Mesenchymal stem cell (in vitro differentiated cells and primary cell): ENCODE data around the gene CHCHD2.
"Not testable (repeated sequence)": the region's sequence is repeated elsewhere in the genome, so short reads cannot be mapped to it uniquely, and the experiment has no call there.

Experiments
- DNase-seq: peaks from one replicate; pipeline ENCODE4 v3.0.0-alpha.2; 2013
- H2AFZ ChIP-seq: one replicate; pipeline ENCODE4 v1.6.1; 2013; ENCODE audit warnings: low read depth, mild to moderate bottlenecking, control low read depth, inconsistent platforms, low read length, moderate library complexity
- H2AK5ac ChIP-seq: 2 replicates; pipeline ENCODE4 v1.6.1; 2013; ENCODE audit warnings: low read length, moderate library complexity, mild to moderate bottlenecking, inconsistent platforms; ENCODE audit not compliant: severe bottlenecking
- H2BK120ac ChIP-seq: one replicate; pipeline ENCODE4 v1.6.1; 2013; ENCODE audit warnings: low read depth, mild to moderate bottlenecking, inconsistent platforms, low read length, moderate library complexity
- H2BK12ac ChIP-seq, 2 experiments: one replicate each; pipeline ENCODE4 v1.6.1; 2013; ENCODE audit warnings: inconsistent platforms in 2 of 2, low read length in 2 of 2, mild to moderate bottlenecking in 2 of 2, moderate library complexity in 2 of 2, control low read depth in 1 of 2
- H2BK15ac ChIP-seq: one replicate; pipeline ENCODE4 v1.6.1; 2013; ENCODE audit warnings: mild to moderate bottlenecking, low read depth, inconsistent platforms; ENCODE audit not compliant: poor library complexity, severe bottlenecking
- H2BK5ac ChIP-seq: 2 replicates; pipeline ENCODE4 v1.6.1; 2013; ENCODE audit warnings: low read depth, mild to moderate bottlenecking, low read length, control low read depth, inconsistent platforms; ENCODE audit not compliant: poor library complexity, severe bottlenecking
- H3K14ac ChIP-seq, 2 experiments: one replicate each; pipeline ENCODE4 v1.6.1; 2013; ENCODE audit warnings: inconsistent platforms in 2 of 2, low read length in 2 of 2, control low read depth in 1 of 2, mild to moderate bottlenecking in 1 of 2, moderate library complexity in 1 of 2
- H3K18ac ChIP-seq, 2 experiments: one replicate each; pipeline ENCODE4 v1.6.1; 2013; ENCODE audit warnings: inconsistent platforms in 2 of 2, low read length in 2 of 2, control low read depth in 1 of 2, low read depth in 1 of 2, mild to moderate bottlenecking in 1 of 2
- H3K23ac ChIP-seq, 2 experiments: one replicate each; pipeline ENCODE4 v1.6.1; 2013; ENCODE audit warnings: inconsistent platforms in 2 of 2, low read length in 2 of 2, mild to moderate bottlenecking in 2 of 2, moderate library complexity in 2 of 2, control low read depth in 1 of 2
- H3K27ac ChIP-seq: 2 replicates; pipeline ENCODE4 v1.5.1; 2013; ENCODE audit warnings: mild to moderate bottlenecking, moderate library complexity, low read length, control low read depth, inconsistent platforms; ENCODE audit not compliant: poor library complexity, severe bottlenecking
- H3K27me3 ChIP-seq, 2 experiments: 2 replicates each; pipeline versions ENCODE4 v1.6.1 to v1.7.0; 2013; ENCODE audit warnings: low read length in 2 of 2, mild to moderate bottlenecking in 2 of 2, moderate library complexity in 2 of 2, control low read depth in 1 of 2, inconsistent platforms in 1 of 2; ENCODE audit not compliant: control insufficient read depth in 1 of 2, insufficient read depth in 1 of 2
- H3K36me3 ChIP-seq, 2 experiments: 2 replicates each; pipeline versions ENCODE4 v1.6.1 to v1.7.0; 2013; ENCODE audit warnings: low read length in 2 of 2, control low read depth in 1 of 2, inconsistent platforms in 1 of 2, low read depth in 1 of 2, mild to moderate bottlenecking in 1 of 2; ENCODE audit not compliant: insufficient read depth in 2 of 2, control insufficient read depth in 1 of 2
- H3K4ac ChIP-seq, 2 experiments: one replicate each; pipeline ENCODE4 v1.6.1; 2013; ENCODE audit warnings: inconsistent platforms in 2 of 2, low read length in 2 of 2, mild to moderate bottlenecking in 2 of 2, moderate library complexity in 2 of 2, control low read depth in 1 of 2, low read depth in 1 of 2
- H3K4me1 ChIP-seq: 2 replicates; pipeline ENCODE4 v1.6.1; 2013; ENCODE audit warnings: low read depth, low read length, control low read depth; ENCODE audit not compliant: control insufficient read depth, insufficient read depth
- H3K4me2 ChIP-seq: 2 replicates; pipeline ENCODE4 v1.6.1; 2013; ENCODE audit warnings: low read length, mild to moderate bottlenecking, inconsistent platforms; ENCODE audit not compliant: poor library complexity, severe bottlenecking
- H3K4me3 ChIP-seq, 2 experiments: 2 replicates each; pipeline versions ENCODE4 v1.5.1 to v1.7.0; 2013; ENCODE audit warnings: low read length in 2 of 2, mild to moderate bottlenecking in 2 of 2, control low read depth in 1 of 2, low read depth in 1 of 2; ENCODE audit not compliant: insufficient read depth in 1 of 2
- H3K79me1 ChIP-seq: replicated peaks from 2 replicates; pipeline ENCODE4 v1.6.1; 2013; ENCODE audit warnings: mild to moderate bottlenecking, control low read depth, low read length, inconsistent platforms; ENCODE audit not compliant: poor library complexity, severe bottlenecking
- H3K9ac ChIP-seq: 2 replicates; pipeline ENCODE4 v1.7.0; 2013; ENCODE audit warnings: mild to moderate bottlenecking, low read length, moderate library complexity
- H3K9me3 ChIP-seq: 2 replicates; pipeline ENCODE4 v1.7.0; 2013; ENCODE audit warnings: mild to moderate bottlenecking, low read length; ENCODE audit not compliant: control insufficient read depth
- H4K8ac ChIP-seq: one replicate; pipeline ENCODE4 v1.6.1; 2013; ENCODE audit warnings: inconsistent platforms, mild to moderate bottlenecking, low read length, moderate library complexity
- H4K91ac ChIP-seq: one replicate; pipeline ENCODE4 v1.6.1; 2013; ENCODE audit warnings: mild to moderate bottlenecking, low read length, inconsistent platforms
- WGBS: methylation state at CpG from one replicate; pipeline ENCODE4 v1.1.7; 2013; ENCODE audit warnings: mixed read lengths; 5-methylcytosine and 5-hydroxymethylcytosine counted together

CHCHD2 gene

DNA sequence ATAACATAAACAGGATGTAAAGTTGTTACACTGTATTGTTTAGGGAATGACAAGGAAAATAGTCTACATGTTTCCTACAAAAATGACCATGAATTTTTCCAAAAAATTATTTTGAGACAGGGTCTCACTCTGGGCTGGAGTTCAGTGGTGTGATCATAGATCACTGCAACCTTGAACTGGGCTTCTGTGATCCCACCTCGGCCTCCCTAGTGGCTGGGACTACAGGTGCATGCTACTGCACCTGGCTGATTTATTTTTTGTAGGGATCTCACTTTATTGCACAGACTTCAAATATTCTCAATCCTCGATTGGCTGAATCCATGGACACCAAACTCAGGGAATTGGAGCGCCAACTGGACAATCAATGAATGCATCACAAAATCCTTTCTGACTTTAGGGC, 6.6 kb downstream of the CHCHD2 start:
- no peak for DNase-seq
- Histone ChIP-seq H3K9ac (no peak overlapping the region), H2BK15ac (no peak overlapping the region), H2BK12ac (no peak overlapping the region), H3K27me3 (no peaks in the 10 kb centered on the region), H3K4ac (no peak overlapping the region), H3K27ac (no peak overlapping the region), H3K4me1 (no peaks in the 10 kb centered on the region), H2BK120ac (no peak overlapping the region), H4K91ac (no peak overlapping the region), H3K9me3 (no peaks in the 10 kb centered on the region), H2AFZ (no peak overlapping the region), H2BK5ac (no peak overlapping the region), H3K23ac (no peak overlapping the region), H4K8ac (no peak overlapping the region), H3K79me1 (no peaks in the 10 kb centered on the region), H2AK5ac (no peak overlapping the region), H3K18ac (no peak overlapping the region), H3K4me3 (no peak overlapping the region), H3K36me3 (peaks cover 14 to 51% of the 10 kb centered on the region in 2 experiments), H3K4me2 (no peak overlapping the region), H3K14ac (no peak overlapping the region)
- WGBS: 78% methylated on average over 3 of the region's 3 CpGs

DNA sequence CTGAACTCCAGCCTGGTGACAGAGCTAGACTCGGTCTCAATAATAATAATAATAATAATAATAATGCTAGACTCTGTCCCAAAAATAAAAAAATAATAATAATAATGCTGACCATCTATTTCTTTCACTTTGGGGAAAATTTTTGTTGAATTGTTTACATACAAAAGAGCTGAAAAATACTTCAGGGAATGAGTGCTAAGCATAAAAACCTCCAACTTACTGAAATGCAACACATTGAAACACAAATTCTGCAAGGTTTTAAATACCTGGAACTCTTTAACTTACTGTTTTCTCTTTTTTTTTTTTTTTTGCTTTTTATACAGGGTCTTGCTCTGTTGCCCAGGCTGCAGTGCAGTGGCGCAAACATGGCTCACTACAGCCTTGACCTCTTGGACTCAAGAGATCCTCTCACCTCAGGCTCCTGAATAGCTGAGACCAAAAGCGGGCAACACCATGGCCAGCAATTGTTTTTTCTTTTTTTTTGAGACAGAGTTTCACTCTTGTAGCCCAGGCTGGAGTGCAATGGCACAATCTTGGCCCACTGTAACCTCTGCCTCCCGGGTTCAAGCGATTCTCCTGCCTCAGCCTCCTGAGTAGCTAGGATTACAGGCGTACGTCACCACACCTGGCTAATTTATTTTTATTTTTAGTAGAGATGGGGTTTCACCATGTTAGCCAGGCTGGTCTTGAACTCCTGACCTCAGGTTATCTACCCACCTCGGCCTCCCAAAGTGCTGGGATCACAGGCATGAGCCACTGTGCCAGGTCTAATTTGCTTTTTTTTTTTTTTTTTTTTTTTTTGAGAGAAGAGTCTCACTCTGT, 7.9 kb downstream of the CHCHD2 start:
- not testable (repeated sequence) for H3K9me3 ChIP-seq, H2AFZ ChIP-seq, H3K4me3 ChIP-seq, H3K23ac ChIP-seq, H2BK15ac ChIP-seq, H3K27me3 ChIP-seq, H2BK5ac ChIP-seq, H4K91ac ChIP-seq, H3K79me1 ChIP-seq, H3K27ac ChIP-seq, H3K18ac ChIP-seq, H4K8ac ChIP-seq, DNase-seq, H3K4me2 ChIP-seq, H2BK120ac ChIP-seq, H2BK12ac ChIP-seq, H3K4me1 ChIP-seq, H3K14ac ChIP-seq, H2AK5ac ChIP-seq, H3K4ac ChIP-seq
- peaks cover 10 to 43% of the 10 kb centered on the region in 2 experiments for H3K36me3 ChIP-seq
- peak overlapping the region; percentile 48 for H3K9ac ChIP-seq
- WGBS: 87% methylated on average over 3 of the region's 8 CpGs

DNA sequence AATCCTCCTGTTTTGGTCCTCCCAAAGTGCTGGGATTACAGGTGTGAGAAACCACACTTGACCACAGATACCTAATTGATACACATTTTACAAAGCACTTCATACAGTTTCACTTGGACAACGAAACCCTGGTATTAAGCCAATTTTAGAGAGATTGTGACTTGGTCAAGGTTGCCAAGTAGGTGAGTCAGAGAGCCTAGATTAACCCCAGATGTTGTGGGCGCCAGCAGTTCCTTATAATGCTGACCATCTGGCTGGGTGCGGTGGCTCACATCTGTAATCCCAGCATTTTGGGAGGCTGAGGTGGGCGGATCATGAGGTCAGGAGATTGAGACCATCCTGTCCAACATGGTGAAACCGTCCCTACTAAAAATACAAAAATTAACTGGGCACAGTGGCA, 8.6 kb downstream of the CHCHD2 start:
- H3K4me3 ChIP-seq: peak overlapping the region in 1 of 2 experiments; percentile 29
- no peaks in the 10 kb centered on the region for H3K27me3 ChIP-seq
- no peak overlapping the region for H3K4me2 ChIP-seq
- H3K79me1 ChIP-seq: no peaks in the 10 kb centered on the region
- H3K4me1 ChIP-seq: peaks cover 2% of the 10 kb centered on the region
- H3K18ac ChIP-seq: no peak overlapping the region
- no peak overlapping the region for H2AFZ ChIP-seq
- DNase-seq: peak; percentile 30
- no peak overlapping the region for H2AK5ac ChIP-seq
- WGBS: 84% methylated on average over 5 of the region's 5 CpGs
- H3K36me3 ChIP-seq: peaks cover 5 to 36% of the 10 kb centered on the region in 2 experiments
- no peak overlapping the region for H4K8ac ChIP-seq
- no peak overlapping the region for H2BK15ac ChIP-seq
- no peak overlapping the region for H3K23ac ChIP-seq
- no peak overlapping the region for H2BK120ac ChIP-seq
- no peak overlapping the region for H4K91ac ChIP-seq
- H2BK12ac ChIP-seq: no peak overlapping the region
- no peaks in the 10 kb centered on the region for H3K9me3 ChIP-seq
- H3K27ac ChIP-seq: no peak overlapping the region
- no peak overlapping the region for H3K14ac ChIP-seq
- H2BK5ac ChIP-seq: no peak overlapping the region
- H3K9ac ChIP-seq: peak overlapping the region; percentile 63
- H3K4ac ChIP-seq: no peak overlapping the region

GRCh38 chr7:56092789-56093531, 13.3 kb downstream of the CHCHD2 start, which contains the start of gene PHKG1:
PHKG1 (minus strand) TSS chr7:56092952; CDS start chr7:56088941, 4,011 bp downstream.
- Histone ChIP-seq H3K14ac (peak within 1 kb of the TSS in 1 of 2 experiments; percentile 68), H2AK5ac (no peak within 1 kb of the TSS), H2BK12ac (no peak within 1 kb of the TSS), H3K79me1 (peaks cover 1% of the 10 kb centered on the region), H3K27me3 (no peaks in the 10 kb centered on the region), H3K4me3 (peak within 1 kb of the TSS in 1 of 2 experiments; percentile 78), H3K23ac (no peak within 1 kb of the TSS), H3K4me2 (no peak within 1 kb of the TSS), H3K36me3 (peaks cover 10 to 17% of the 10 kb centered on the region in 2 experiments), H3K27ac (no peak within 1 kb of the TSS), H3K18ac (no peak within 1 kb of the TSS), H3K9ac (peak within 1 kb of the TSS; percentile 83), H3K4me1 (peaks cover 2% of the 10 kb centered on the region), H4K91ac (no peak within 1 kb of the TSS), H3K9me3 (no peaks in the 10 kb centered on the region), H3K4ac (no peak within 1 kb of the TSS), H2BK5ac (no peak within 1 kb of the TSS), H2BK120ac (no peak within 1 kb of the TSS), H2AFZ (no peak within 1 kb of the TSS), H2BK15ac (no peak within 1 kb of the TSS), H4K8ac (no peak within 1 kb of the TSS)
- 72% methylated on average over 19 of the region's 19 CpGs for WGBS
- DNase-seq: peak; percentile 29
